Loucy (cell line): Measurements from ENCODE around the gene TDRD12.

Experiments used
- H2AFZ ChIP-seq: fragments of 200-600 bp; sonication (generic); 2 replicates; pipeline ENCODE4 v1.6.0; 2016; ENCODE audit warnings: antibody characterized with exemption, mild to moderate bottlenecking, low read length, moderate library complexity
- H3F3A ChIP-seq: fragments of 200-600 bp; 2 replicates; pipeline ENCODE4 v1.6.0; 2016; ENCODE audit warnings: antibody characterized with exemption, low read depth, mild to moderate bottlenecking
- H3K27me3 ChIP-seq: fragments of 200-600 bp; sonication (generic); 2 replicates; pipeline ENCODE4 v1.6.1; 2014; ENCODE audit warnings: low read length, mild to moderate bottlenecking; ENCODE audit not compliant: insufficient read depth, poor library complexity, severe bottlenecking
- H3K36me3 ChIP-seq: fragments of 200-600 bp; sonication (generic); 2 replicates; pipeline ENCODE4 v1.6.1; 2016; ENCODE audit warnings: low read length; ENCODE audit not compliant: insufficient read depth
- H3K4me1 ChIP-seq: fragments of 200-600 bp; sonication (generic); 2 replicates; pipeline ENCODE4 v1.5.1; 2014; ENCODE audit warnings: low read length, mild to moderate bottlenecking; ENCODE audit not compliant: insufficient read depth, poor library complexity, severe bottlenecking
- H3K4me2 ChIP-seq: fragments of 200-600 bp; sonication (generic); 2 replicates; pipeline ENCODE4 v1.6.0; 2014; ENCODE audit warnings: antibody characterized with exemption, low read length, low read depth, mild to moderate bottlenecking; ENCODE audit not compliant: poor library complexity, severe bottlenecking
- H3K4me3 ChIP-seq: fragments of 200-600 bp; sonication (generic); 2 replicates; pipeline ENCODE4 v1.5.1; 2014; ENCODE audit warnings: low read length, mild to moderate bottlenecking, mixed read lengths; ENCODE audit not compliant: poor library complexity, severe bottlenecking
- H3K79me2 ChIP-seq: fragments of 200-600 bp; sonication (generic); 2 replicates; pipeline ENCODE4 v1.6.1; 2014; ENCODE audit warnings: low read length; ENCODE audit not compliant: insufficient read depth
- H3K9ac ChIP-seq: fragments of 200-600 bp; sonication (generic); 2 replicates; pipeline ENCODE4 v1.6.0; 2014; ENCODE audit warnings: mild to moderate bottlenecking, low read depth, low read length, moderate library complexity; ENCODE audit not compliant: poor library complexity, severe bottlenecking
- H3K9me2 ChIP-seq: fragments of 200-600 bp; sonication (generic); replicated peaks from 2 replicates; pipeline ENCODE4 v1.6.1; 2016; ENCODE audit warnings: low read depth, low read length, mixed read lengths
- H3K9me3 ChIP-seq: fragments of 200-600 bp; sonication (generic); 2 replicates; pipeline ENCODE4 v1.6.1; 2014; ENCODE audit warnings: mild to moderate bottlenecking, antibody characterized with exemption, low read length, low read depth; ENCODE audit not compliant: insufficient read depth
- H4K20me1 ChIP-seq: fragments of 200-600 bp; sonication (generic); 2 replicates; pipeline ENCODE4 v1.6.0; 2014; ENCODE audit warnings: antibody characterized with exemption, low read length, mild to moderate bottlenecking; ENCODE audit not compliant: insufficient read depth, poor library complexity, severe bottlenecking
- EZH2phosphoT487 ChIP-seq: fragments of 200-600 bp; IDR thresholded peaks from 2 replicates; pipeline ENCODE4 v1.6.1; 2018; ENCODE audit warnings: antibody characterized with exemption, mild to moderate bottlenecking, moderate library complexity, borderline replicate concordance
- TF ChIP-seq, protein P1 (sequence below): fragments of 200-600 bp; sonication (generic); conservative IDR thresholded peaks from 2 replicates; pipeline ENCODE4 v1.5.1; 2014; ENCODE audit warnings: mild to moderate bottlenecking, antibody characterized with exemption, low read length

The TDRD12 gene

DNA sequence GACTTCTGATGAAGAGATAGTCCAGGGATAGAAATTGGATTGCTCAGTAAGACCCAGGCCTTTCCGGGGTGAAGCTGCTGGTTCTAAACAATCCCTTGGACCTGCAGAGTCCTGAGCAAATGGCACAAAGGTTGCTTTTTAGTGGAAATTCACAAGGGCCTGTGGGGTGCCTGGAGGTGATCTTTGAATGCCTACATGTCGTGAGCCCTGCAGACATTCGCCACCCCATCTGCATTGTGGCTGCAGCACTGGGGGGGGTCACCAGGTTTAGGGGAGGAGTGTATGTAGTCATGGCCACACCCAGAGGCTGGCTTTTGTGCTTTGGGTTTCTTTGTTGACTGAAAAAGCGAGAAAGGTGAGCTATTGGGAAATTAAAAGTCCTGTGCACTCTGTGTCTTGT is 108.6 kb downstream of the TDRD12 start:
- Histone ChIP-seq H3K4me3 (no peak overlapping the region), H3K4me2 (no peak overlapping the region), H4K20me1 (no peaks in the 10 kb centered on the region), H3K27me3 (no peaks in the 10 kb centered on the region), H3K9me3 (no peaks in the 10 kb centered on the region), H3K4me1 (no peaks in the 10 kb centered on the region), H3F3A (no peaks in the 10 kb centered on the region), H3K36me3 (no peaks in the 10 kb centered on the region), H3K79me2 (no peaks in the 10 kb centered on the region), H3K9ac (no peak overlapping the region), H3K9me2 (no peaks in the 10 kb centered on the region), H2AFZ (no peak overlapping the region)
- no peak for TF ChIP-seq EZH2phosphoT487
- TF ChIP-seq, protein P1, sequence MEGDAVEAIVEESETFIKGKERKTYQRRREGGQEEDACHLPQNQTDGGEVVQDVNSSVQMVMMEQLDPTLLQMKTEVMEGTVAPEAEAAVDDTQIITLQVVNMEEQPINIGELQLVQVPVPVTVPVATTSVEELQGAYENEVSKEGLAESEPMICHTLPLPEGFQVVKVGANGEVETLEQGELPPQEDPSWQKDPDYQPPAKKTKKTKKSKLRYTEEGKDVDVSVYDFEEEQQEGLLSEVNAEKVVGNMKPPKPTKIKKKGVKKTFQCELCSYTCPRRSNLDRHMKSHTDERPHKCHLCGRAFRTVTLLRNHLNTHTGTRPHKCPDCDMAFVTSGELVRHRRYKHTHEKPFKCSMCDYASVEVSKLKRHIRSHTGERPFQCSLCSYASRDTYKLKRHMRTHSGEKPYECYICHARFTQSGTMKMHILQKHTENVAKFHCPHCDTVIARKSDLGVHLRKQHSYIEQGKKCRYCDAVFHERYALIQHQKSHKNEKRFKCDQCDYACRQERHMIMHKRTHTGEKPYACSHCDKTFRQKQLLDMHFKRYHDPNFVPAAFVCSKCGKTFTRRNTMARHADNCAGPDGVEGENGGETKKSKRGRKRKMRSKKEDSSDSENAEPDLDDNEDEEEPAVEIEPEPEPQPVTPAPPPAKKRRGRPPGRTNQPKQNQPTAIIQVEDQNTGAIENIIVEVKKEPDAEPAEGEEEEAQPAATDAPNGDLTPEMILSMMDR: no peak

DNA sequence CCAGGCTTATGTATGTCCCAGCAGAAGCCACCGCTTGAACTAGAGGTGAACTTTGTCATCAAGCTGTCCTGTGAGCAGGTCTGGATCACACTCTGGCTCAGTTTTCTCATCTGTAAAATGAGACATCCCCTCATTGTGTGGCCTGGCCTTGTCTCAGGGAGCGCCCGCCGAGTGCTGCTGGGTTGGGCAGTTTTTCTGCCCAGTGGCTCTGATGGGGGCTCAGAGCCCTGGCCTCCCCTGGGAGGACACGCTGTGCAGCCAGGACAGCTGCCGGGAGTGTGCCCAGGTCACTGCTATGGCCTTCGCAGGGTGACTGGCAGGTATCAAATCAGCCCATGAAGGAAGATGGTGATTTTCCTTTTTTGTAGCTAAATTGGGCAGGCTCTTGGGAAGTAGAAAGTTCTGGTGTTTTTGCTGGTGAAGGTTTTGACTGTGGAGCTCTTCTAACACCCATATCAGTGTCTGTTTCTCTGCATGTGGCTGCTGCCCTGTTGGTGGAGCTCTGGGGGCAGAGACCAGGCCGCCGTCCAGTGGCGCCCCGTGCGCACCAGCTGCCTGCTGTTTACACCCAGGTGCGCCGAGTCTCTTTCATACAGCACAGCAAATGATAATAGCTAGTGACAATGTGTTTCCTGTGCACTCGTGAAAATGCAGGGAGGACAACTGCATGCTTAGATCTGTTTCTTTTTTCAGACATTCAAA is 109.2 kb downstream of the TDRD12 start:
- Histone ChIP-seq H3K4me2 (no peak overlapping the region), H3F3A (no peaks in the 10 kb centered on the region), H3K9ac (no peak overlapping the region), H3K4me3 (no peak overlapping the region), H3K27me3 (no peaks in the 10 kb centered on the region), H2AFZ (no peak overlapping the region), H3K79me2 (no peaks in the 10 kb centered on the region), H3K9me2 (no peaks in the 10 kb centered on the region), H4K20me1 (no peaks in the 10 kb centered on the region), H3K9me3 (no peaks in the 10 kb centered on the region), H3K36me3 (no peaks in the 10 kb centered on the region), H3K4me1 (no peaks in the 10 kb centered on the region)
- TF ChIP-seq, protein P1: no peak
- no peak for TF ChIP-seq EZH2phosphoT487

DNA sequence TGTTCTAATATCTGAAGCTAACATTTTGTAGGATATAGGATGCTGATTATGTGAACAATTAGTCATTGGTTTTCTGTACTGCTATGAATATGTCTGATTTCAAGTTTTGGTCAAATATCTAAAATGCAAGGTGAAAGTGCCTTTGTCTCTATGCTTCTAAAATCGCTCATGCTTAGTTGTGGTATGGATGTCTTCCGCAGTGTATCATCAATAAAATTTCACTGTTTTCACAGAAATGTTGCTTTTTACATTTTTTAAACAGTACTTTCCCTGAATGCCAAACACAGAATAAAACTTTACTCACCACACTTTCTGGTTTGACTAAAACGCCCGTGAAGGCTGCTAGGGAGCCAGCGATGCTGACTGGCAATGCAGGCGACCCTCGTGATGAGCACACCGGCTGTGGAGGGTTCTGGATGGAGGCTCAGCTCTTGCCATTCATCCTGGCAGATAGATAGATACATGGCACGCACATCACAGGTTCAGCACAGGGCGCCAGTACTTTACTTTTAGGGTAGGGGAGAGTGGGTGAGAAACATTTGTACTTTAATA is 109.9 kb downstream of the TDRD12 start:
- H3F3A ChIP-seq: no peaks in the 10 kb centered on the region
- no peak overlapping the region for H3K4me3 ChIP-seq
- no peaks in the 10 kb centered on the region for H3K4me1 ChIP-seq
- no peaks in the 10 kb centered on the region for H4K20me1 ChIP-seq
- no peaks in the 10 kb centered on the region for H3K9me2 ChIP-seq
- no peak overlapping the region for H2AFZ ChIP-seq
- no peaks in the 10 kb centered on the region for H3K36me3 ChIP-seq
- H3K79me2 ChIP-seq: no peaks in the 10 kb centered on the region
- H3K9ac ChIP-seq: no peak overlapping the region
- H3K27me3 ChIP-seq: no peaks in the 10 kb centered on the region
- H3K4me2 ChIP-seq: no peak overlapping the region
- no peaks in the 10 kb centered on the region for H3K9me3 ChIP-seq
- TF ChIP-seq EZH2phosphoT487: no peak
- TF ChIP-seq, protein P1: no peak
